Neural progenitor cell (in vitro differentiated cells): ENCODE results near the gene TCF4. TPM values are rescaled to one million over a fixed set of nuclear protein-coding genes. Genes with fewer than 3 reads are reported as not detected.

Experiments
- DNase-seq: peaks from one replicate; pipeline ENCODE4 v3.0.0-alpha.2; 2016; ENCODE audit warnings: low spot score
- H2AFZ ChIP-seq: fragments of 200-600 bp; sonication (generic); replicated peaks from 2 replicates; pipeline ENCODE4 v1.6.1; 2016; ENCODE audit warnings: antibody characterized with exemption
- H3F3A ChIP-seq: fragments of 200-600 bp; sonication (generic); 2 replicates; pipeline ENCODE4 v1.6.1; 2016; ENCODE audit warnings: antibody characterized with exemption, low read depth
- H3K27ac ChIP-seq: fragments of 200-600 bp; sonication (generic); 2 replicates; pipeline ENCODE4 v1.5.1; 2016; ENCODE audit warnings: mild to moderate bottlenecking
- H3K27me3 ChIP-seq: fragments of 200-600 bp; sonication (generic); 2 replicates; pipeline ENCODE4 v1.6.1; 2016; ENCODE audit warnings: mild to moderate bottlenecking, moderate library complexity
- H3K36me3 ChIP-seq: fragments of 200-600 bp; sonication (generic); 2 replicates; pipeline ENCODE4 v1.5.1; 2016
- H3K4me1 ChIP-seq: fragments of 200-600 bp; sonication (generic); 2 replicates; pipeline ENCODE4 v1.6.1; 2016; ENCODE audit warnings: mixed run types
- H3K4me2 ChIP-seq: fragments of 200-600 bp; sonication (generic); 2 replicates; pipeline ENCODE4 v1.6.1; 2016
- H3K4me3 ChIP-seq: fragments of 200-600 bp; sonication (generic); 2 replicates; pipeline ENCODE4 v1.5.1; 2016
- H3K79me2 ChIP-seq: fragments of 200-600 bp; sonication (generic); 2 replicates; pipeline ENCODE4 v1.6.1; 2016; ENCODE audit warnings: low read depth
- H3K9ac ChIP-seq: fragments of 200-600 bp; sonication (generic); 2 replicates; pipeline ENCODE4 v1.6.1; 2016
- H3K9me3 ChIP-seq: fragments of 200-600 bp; sonication (generic); 2 replicates; pipeline ENCODE4 v1.5.1; 2016; ENCODE audit warnings: low read depth
- H4K20me1 ChIP-seq: fragments of 200-600 bp; sonication (generic); 2 replicates; pipeline ENCODE4 v1.6.1; 2016; ENCODE audit warnings: low read depth
- H3K27ac Mint-ChIP-seq: 3 replicates; pipeline ENCODE4 v1.8.0; 2021; ENCODE audit warnings: mixed read lengths
- H3K27me3 Mint-ChIP-seq: 2 replicates; pipeline ENCODE4 v1.8.0; 2022; ENCODE audit warnings: low read depth, mild to moderate bottlenecking, inconsistent platforms, moderate library complexity, mixed read lengths; ENCODE audit not compliant: insufficient read depth
- H3K36me3 Mint-ChIP-seq: 3 replicates; pipeline ENCODE4 v1.8.0; 2021; ENCODE audit warnings: mixed read lengths
- H3K4me1 Mint-ChIP-seq: 3 replicates; pipeline ENCODE4 v1.8.0; 2021; ENCODE audit warnings: mixed read lengths
- H3K4me3 Mint-ChIP-seq: 3 replicates; pipeline ENCODE4 v1.8.0; 2021; ENCODE audit warnings: mild to moderate bottlenecking, moderate library complexity, mixed read lengths
- H3K9me3 Mint-ChIP-seq: 3 replicates; pipeline ENCODE4 v1.8.0; 2020; ENCODE audit warnings: mixed read lengths
- EZH2 ChIP-seq: fragments of 200-600 bp; sonication (generic); IDR thresholded peaks from 2 replicates; pipeline ENCODE4 v1.6.1; 2017; ENCODE audit warnings: antibody characterized with exemption, mild to moderate bottlenecking, moderate library complexity
- EZH2phosphoT487 ChIP-seq: fragments of 200-600 bp; sonication (generic); IDR thresholded peaks from 2 replicates; pipeline ENCODE4 v1.6.1; 2017; ENCODE audit warnings: antibody characterized with exemption
- total RNA-seq: library from RNA; depleted of rRNA; stranded (reverse); fragments of >200 nt; gene quantifications from 2 replicates; pipeline ENCODE4 v1.2.3, GENCODE V29; 2015; ENCODE audit warnings: low replicate concordance
- TF ChIP-seq, protein P1 (sequence below): fragments of 200-600 bp; sonication (generic); IDR thresholded peaks from 2 replicates; pipeline ENCODE4 v1.5.1; 2017; ENCODE audit warnings: antibody characterized with exemption, mild to moderate bottlenecking

TCF4 gene
- total RNA-seq, 1 donor from 2014 or later = 161 TPM

DNA sequence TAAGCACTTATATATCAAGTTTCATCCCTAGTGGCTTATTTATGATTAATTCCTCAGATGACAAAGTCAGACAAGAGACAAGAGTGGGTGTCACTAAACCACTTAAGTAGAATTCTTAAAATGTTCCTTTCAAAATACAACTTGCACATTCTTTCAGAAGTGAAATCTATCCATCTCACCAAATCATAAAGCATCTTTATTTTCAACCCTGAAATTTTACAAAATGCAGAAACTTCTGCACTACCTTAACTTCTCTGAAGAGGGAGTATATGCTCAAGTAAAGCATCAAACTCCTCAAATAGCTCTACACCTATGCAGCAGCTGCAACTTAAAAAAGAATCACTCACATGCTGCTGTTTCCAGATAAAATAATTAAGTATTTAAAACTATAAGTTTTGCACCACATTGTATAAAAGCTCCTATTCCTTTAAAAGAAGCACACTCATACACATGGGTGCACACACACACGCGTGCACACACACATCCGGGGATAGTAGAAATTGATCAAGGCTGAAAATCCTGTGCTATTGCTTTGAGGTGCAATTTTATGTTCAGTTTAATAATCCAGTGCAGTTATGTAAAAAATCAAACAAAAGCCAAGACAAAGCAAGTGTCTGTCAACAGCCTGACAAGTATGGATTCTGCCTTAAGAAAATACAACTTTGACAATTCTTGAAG is 244.5 kb downstream of the TCF4 start:
- Histone ChIP-seq H3K4me3 (no peak overlapping the region), H3K79me2 (peaks cover 85% of the 10 kb centered on the region), H3K27me3 (no peaks in the 10 kb centered on the region), H3K27ac (no peak overlapping the region), H3K9ac (no peak overlapping the region), H3K4me2 (no peak overlapping the region), H4K20me1 (peaks cover 52% of the 10 kb centered on the region), H3F3A (peaks cover 16% of the 10 kb centered on the region), H3K36me3 (peaks cover 8% of the 10 kb centered on the region), H3K4me1 (peaks cover 33% of the 10 kb centered on the region), H3K9me3 (no peaks in the 10 kb centered on the region), H2AFZ (no peak overlapping the region)
- Mint-ChIP-seq H3K27ac (no peak overlapping the region), H3K27me3 (no peaks in the 10 kb centered on the region), H3K9me3 (no peaks in the 10 kb centered on the region), H3K36me3 (peaks cover 1% of the 10 kb centered on the region), H3K4me1 (peaks cover 8% of the 10 kb centered on the region), H3K4me3 (no peak overlapping the region)
- TF ChIP-seq EZH2phosphoT487 = no peak
- TF ChIP-seq, protein P1, sequence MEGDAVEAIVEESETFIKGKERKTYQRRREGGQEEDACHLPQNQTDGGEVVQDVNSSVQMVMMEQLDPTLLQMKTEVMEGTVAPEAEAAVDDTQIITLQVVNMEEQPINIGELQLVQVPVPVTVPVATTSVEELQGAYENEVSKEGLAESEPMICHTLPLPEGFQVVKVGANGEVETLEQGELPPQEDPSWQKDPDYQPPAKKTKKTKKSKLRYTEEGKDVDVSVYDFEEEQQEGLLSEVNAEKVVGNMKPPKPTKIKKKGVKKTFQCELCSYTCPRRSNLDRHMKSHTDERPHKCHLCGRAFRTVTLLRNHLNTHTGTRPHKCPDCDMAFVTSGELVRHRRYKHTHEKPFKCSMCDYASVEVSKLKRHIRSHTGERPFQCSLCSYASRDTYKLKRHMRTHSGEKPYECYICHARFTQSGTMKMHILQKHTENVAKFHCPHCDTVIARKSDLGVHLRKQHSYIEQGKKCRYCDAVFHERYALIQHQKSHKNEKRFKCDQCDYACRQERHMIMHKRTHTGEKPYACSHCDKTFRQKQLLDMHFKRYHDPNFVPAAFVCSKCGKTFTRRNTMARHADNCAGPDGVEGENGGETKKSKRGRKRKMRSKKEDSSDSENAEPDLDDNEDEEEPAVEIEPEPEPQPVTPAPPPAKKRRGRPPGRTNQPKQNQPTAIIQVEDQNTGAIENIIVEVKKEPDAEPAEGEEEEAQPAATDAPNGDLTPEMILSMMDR = peak; percentile 62
- no peak for DNase-seq

GRCh38 chr18:55340998-55341397 is 247.0 kb downstream of the TCF4 start:
- Histone ChIP-seq H3K36me3 (no peaks in the 10 kb centered on the region), H3K4me3 (no peak overlapping the region), H4K20me1 (peaks cover 69% of the 10 kb centered on the region), H3K27me3 (no peaks in the 10 kb centered on the region), H3F3A (peaks cover 29% of the 10 kb centered on the region), H3K27ac (no peak overlapping the region), H3K4me2 (no peak overlapping the region), H3K4me1 (peaks cover 25% of the 10 kb centered on the region), H2AFZ (no peak overlapping the region), H3K9me3 (no peaks in the 10 kb centered on the region), H3K9ac (no peak overlapping the region), H3K79me2 (peaks cover 88% of the 10 kb centered on the region)
- no peak for DNase-seq
- no peak overlapping the region for H3K4me3 Mint-ChIP-seq
- TF ChIP-seq, protein P1 = no peak
- TF ChIP-seq EZH2phosphoT487 = no peak
- no peak for TF ChIP-seq EZH2
- H3K27ac Mint-ChIP-seq = no peak overlapping the region
- H3K4me1 Mint-ChIP-seq = peaks cover 13% of the 10 kb centered on the region
- H3K27me3 Mint-ChIP-seq = no peaks in the 10 kb centered on the region
- no peaks in the 10 kb centered on the region for H3K9me3 Mint-ChIP-seq
- no peaks in the 10 kb centered on the region for H3K36me3 Mint-ChIP-seq

DNA sequence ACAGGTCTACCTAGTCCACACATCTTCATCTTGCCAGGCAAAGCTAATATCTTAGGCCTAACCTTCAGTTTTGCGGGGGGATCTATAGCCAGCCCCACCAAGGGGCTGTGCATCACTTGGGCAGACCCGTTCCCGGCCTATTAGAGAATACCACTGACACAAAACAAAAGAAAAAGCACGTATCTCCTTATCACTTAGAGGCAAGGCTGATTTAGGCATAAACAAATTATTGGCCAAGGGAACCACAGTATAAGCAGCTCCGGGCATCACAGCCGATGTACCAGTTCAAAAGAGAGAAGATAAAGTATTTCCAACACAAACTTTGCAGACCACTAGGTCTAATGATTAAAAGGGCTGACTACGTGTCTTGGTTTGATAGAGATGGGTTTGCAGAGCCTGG is 248.0 kb downstream of the TCF4 start:
- Histone ChIP-seq H3K4me1 (peaks cover 25% of the 10 kb centered on the region), H4K20me1 (peaks cover 77% of the 10 kb centered on the region), H3K9ac (no peak overlapping the region), H3K27me3 (no peaks in the 10 kb centered on the region), H3K27ac (no peak overlapping the region), H2AFZ (no peak overlapping the region), H3F3A (peaks cover 29% of the 10 kb centered on the region), H3K4me3 (no peak overlapping the region), H3K36me3 (no peaks in the 10 kb centered on the region), H3K79me2 (peaks cover 85% of the 10 kb centered on the region), H3K4me2 (no peak overlapping the region), H3K9me3 (no peaks in the 10 kb centered on the region)
- Mint-ChIP-seq H3K36me3 (no peaks in the 10 kb centered on the region), H3K9me3 (no peaks in the 10 kb centered on the region), H3K27me3 (no peaks in the 10 kb centered on the region), H3K4me3 (no peak overlapping the region), H3K27ac (no peak overlapping the region), H3K4me1 (peaks cover 13% of the 10 kb centered on the region)
- DNase-seq = no peak
- TF ChIP-seq, protein P1 = no peak
- no peak for TF ChIP-seq EZH2
- no peak for TF ChIP-seq EZH2phosphoT487
